Measurements from ENCODE around the gene HOXA2. TPM values are rescaled to one million over a fixed set of nuclear protein-coding genes. Genes with fewer than 3 reads are reported as not detected.

The HOXA2 gene
- total RNA-seq, 2 donors from 2014 or later = not detected

GRCh38 chr7:27143950-27144780 is 41.7 kb upstream of the HOXA2 start:
- Histone ChIP-seq H3K27ac (ENCODE audit: low read depth, low read length) (no peak overlapping the region), H3K4me1 (ENCODE audit: control insufficient read depth, insufficient read depth, low read length) (no peaks in the 10 kb centered on the region), H3K9me3 (ENCODE audit: control insufficient read depth, low read length) (peaks cover 16% of the 10 kb centered on the region), H3K9ac (ENCODE audit: extremely low read depth, low read length, poor library complexity, severe bottlenecking) (no peak overlapping the region), H3K36me3 (ENCODE audit: control insufficient read depth, insufficient read depth, low read length) (no peaks in the 10 kb centered on the region), H3K4me3 (ENCODE audit: low read length) (no peak overlapping the region), H3K27me3 (ENCODE audit: control insufficient read depth, insufficient read depth, low read length, poor library complexity, severe bottlenecking) (peaks cover 100% of the 10 kb centered on the region)
- peak; percentile 8 for TF ChIP-seq CTCF (conservative IDR thresholded peaks at IDR 0.05)
- Mint-ChIP-seq H3K27ac (no peak overlapping the region), H3K27me3 (ENCODE audit: insufficient read depth) (peaks cover 100% of the 10 kb centered on the region), H3K4me1 (peaks cover 11% of the 10 kb centered on the region), H3K36me3 (ENCODE audit: low read depth) (no peaks in the 10 kb centered on the region), H3K9me3 (peaks cover 15% of the 10 kb centered on the region), H3K4me3 (peak overlapping the region; percentile 54)
- 41 to 52% methylated on average over 22 to 40 of the region's 40 CpGs for WGBS, 2 experiments (ENCODE audit: insufficient coverage in 1 of 2, insufficient read length in 1 of 2)
- no peak for DNase-seq

GRCh38 chr7:27143023-27143949 is 40.8 kb upstream of the HOXA2 start, which contains the start of gene HOXA5:
HOXA5 (minus strand) TSS chr7:27143681; CDS start chr7:27143607, 74 bp downstream.
- peaks cover 11% of the 10 kb centered on the region for H3K4me1 Mint-ChIP-seq
- H3K36me3 Mint-ChIP-seq (ENCODE audit: low read depth) = no peaks in the 10 kb centered on the region
- Histone ChIP-seq H3K27ac (ENCODE audit: low read depth, low read length) (no peak within 1 kb of the TSS), H3K4me3 (ENCODE audit: low read length) (peak within 1 kb of the TSS; percentile 86), H3K9me3 (ENCODE audit: control insufficient read depth, low read length) (peaks cover 16% of the 10 kb centered on the region), H3K4me1 (ENCODE audit: control insufficient read depth, insufficient read depth, low read length) (no peaks in the 10 kb centered on the region), H3K27me3 (ENCODE audit: control insufficient read depth, insufficient read depth, low read length, poor library complexity, severe bottlenecking) (peaks cover 100% of the 10 kb centered on the region), H3K9ac (ENCODE audit: extremely low read depth, low read length, poor library complexity, severe bottlenecking) (no peak within 1 kb of the TSS), H3K36me3 (ENCODE audit: control insufficient read depth, insufficient read depth, low read length) (no peaks in the 10 kb centered on the region)
- peaks cover 100% of the 10 kb centered on the region for H3K27me3 Mint-ChIP-seq (ENCODE audit: insufficient read depth)
- peak within 1 kb of the TSS; percentile 54 for H3K4me3 Mint-ChIP-seq
- peaks cover 15% of the 10 kb centered on the region for H3K9me3 Mint-ChIP-seq
- 1% methylated on average over 37 to 86 of the region's 86 CpGs for WGBS, 2 experiments (ENCODE audit: insufficient coverage in 1 of 2, insufficient read length in 1 of 2)
- TF ChIP-seq CTCF (conservative IDR thresholded peaks at IDR 0.05) = peak; percentile 92
- no peak within 1 kb of the TSS for H3K27ac Mint-ChIP-seq
- DNase-seq = peak; percentile 94

- H3K4me1 ChIP-seq (ENCODE audit: control insufficient read depth, insufficient read depth, low read length) = no peaks in the 10 kb centered on the region
- Mint-ChIP-seq H3K9me3 (peaks cover 13% of the 10 kb centered on the region), H3K27ac (no peak overlapping the region), H3K27me3 (ENCODE audit: insufficient read depth) (peaks cover 100% of the 10 kb centered on the region), H3K4me3 (peak overlapping the region; percentile 54), H3K36me3 (ENCODE audit: low read depth) (no peaks in the 10 kb centered on the region), H3K4me1 (peaks cover 11% of the 10 kb centered on the region)
- peaks cover 100% of the 10 kb centered on the region for H3K27me3 ChIP-seq (ENCODE audit: control insufficient read depth, insufficient read depth, low read length, poor library complexity, severe bottlenecking)
- WGBS, 2 experiments (ENCODE audit: insufficient coverage in 1 of 2, insufficient read length in 1 of 2) = 0 to 4% methylated on average over 7 to 28 of the region's 29 CpGs
- TF ChIP-seq CTCF (conservative IDR thresholded peaks at IDR 0.05) = no peak
- peak; percentile 63 for DNase-seq
- no peaks in the 10 kb centered on the region for H3K36me3 ChIP-seq (ENCODE audit: control insufficient read depth, insufficient read depth, low read length)
- peak overlapping the region; percentile 86 for H3K4me3 ChIP-seq (ENCODE audit: low read length)
- no peak overlapping the region for H3K27ac ChIP-seq (ENCODE audit: low read depth, low read length)
- peaks cover 16% of the 10 kb centered on the region for H3K9me3 ChIP-seq (ENCODE audit: control insufficient read depth, low read length)
- no peak overlapping the region for H3K9ac ChIP-seq (ENCODE audit: extremely low read depth, low read length, poor library complexity, severe bottlenecking)
Observed at GRCh38 chr7:27142580-27143022, 40.1 kb upstream of the HOXA2 start.
